CD4-positive, alpha-beta T cell treated with Interleukin-2 at 100 ng/mL for 4 hours (primary cell): ENCODE measurements around the gene LY86.
A peak's percentile ranks its signal among the peaks of the same experiment; 100 is the strongest.
"Not testable (repeated sequence)": the region's sequence is repeated elsewhere in the genome, so short reads cannot be mapped to it uniquely, and the experiment has no call there.

Experiments used
- DNase-seq: peaks from one replicate; pipeline ENCODE4 v3.0.0-alpha.2; 2020; ENCODE audit warnings: low spot score

LY86 gene

DNA sequence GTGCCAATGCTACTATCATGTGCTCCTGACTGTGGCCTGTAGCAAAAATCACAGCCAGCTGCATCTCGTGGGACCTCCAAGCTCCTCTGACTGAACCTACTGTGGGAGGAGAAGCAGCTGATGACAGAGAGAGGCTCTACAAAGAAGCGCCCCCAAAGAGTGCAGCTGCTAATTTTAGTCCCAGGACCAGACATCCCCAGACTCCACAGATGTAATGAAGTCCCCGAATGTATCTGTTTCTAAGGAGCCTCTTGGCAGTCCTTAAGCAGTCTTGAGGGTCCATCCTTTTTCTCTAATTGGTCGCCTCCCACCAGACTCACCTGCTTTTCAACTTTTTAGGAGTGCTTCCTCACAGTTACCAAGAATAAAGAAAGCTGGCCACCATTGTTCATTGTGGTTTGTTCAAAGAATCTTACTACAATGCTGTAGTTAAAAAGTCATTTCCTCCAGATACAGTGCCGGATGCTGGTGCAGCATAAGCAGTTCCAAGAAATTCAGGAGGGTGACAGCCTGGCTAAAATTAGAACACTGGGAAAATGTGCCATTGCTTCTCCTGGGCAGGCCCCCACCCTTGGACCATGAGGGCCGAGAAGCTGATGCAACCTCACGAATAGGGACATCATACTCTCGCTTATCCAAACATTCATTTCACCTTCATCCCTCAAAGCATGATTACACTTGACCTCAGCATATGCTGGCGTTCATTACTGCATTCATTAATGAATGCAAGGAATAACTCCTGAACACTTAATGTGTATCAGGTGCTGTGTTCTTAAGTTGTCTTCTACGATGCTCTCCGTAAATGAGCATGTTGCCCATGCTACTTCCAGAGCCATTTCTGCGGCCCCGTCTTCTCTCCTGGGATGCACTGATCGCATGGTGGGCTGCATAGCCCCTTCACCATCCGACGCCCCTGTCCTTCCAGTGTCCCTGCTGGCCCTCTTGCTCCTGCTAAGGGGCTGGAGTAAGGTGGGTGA, 66.4 kb downstream of the LY86 start:
- DNase-seq = peak; percentile 26

DNA sequence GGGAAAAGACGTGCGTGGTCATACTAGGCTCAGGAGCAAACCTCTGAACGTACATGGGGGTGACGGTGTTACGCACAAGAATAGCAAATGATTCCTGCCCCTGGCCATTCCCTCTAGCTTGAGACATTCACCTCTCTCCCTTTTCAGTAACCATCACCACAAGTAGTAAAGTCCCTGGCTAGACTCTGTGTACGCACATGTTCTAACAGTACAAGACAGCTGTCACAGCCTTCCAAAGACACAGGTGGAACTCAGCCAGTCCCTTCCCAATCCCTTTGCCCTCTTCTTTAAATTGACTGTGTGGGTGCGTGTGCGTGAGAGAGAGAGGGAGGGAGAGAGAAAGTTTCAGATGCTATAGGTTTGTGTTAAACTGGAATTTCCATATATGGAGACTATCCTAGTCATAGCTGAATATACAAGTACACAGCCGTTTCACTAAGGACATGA, 67.3 kb downstream of the LY86 start:
- DNase-seq = no peak

DNA sequence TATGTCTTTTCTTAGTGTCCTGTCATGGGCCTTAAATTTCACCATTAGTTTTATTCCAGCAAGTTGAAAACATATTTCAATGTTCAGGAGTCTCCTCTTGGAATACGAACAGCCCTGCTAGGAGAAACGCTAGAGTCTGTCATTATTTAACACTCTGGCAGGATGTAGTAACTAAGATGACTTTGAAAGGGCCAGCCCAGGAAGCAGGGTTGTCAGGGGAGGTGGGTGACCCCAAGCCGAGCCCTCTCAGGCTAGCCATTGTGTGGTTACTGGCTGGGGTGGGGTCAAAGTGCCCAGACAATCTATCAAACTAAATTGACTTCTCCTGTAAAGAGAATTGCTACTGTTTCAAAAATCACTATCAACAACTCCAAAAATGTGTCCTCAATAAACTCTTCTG, 67.8 kb downstream of the LY86 start:
- no peak for DNase-seq

DNA sequence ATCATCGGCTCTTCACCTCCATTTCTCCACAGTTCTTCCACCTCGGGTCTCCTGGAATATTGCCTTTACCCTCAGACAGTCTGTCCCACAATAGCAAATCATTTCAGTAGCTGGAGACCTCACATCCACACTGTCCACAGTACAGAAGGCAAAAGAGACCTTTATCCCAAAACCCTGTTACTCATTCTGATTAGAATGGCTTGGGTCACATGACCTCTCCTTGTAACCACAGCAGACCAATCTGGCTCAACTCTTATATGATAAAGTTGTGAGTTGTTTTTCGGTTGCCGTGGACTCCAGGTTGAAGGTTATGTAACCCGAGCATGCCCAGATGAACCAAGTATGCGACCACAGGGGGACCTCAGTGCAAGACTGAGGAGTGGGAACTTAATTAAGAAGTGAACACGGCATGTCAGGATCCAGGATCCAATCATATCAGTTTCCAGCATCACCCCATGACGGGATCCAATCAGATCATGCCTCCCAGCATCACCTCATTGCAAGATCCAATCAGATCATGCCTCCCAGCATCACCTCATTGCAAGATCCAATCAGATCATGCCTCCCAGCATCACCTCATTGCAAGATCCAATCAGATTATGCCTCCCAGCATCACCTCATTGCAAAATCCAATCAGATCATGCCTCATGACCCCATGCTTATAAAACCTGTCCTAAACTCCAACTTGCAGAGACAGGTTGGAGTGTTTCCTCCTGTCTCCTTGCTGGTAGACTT, 68.7 kb downstream of the LY86 start:
- no peak for DNase-seq

DNA sequence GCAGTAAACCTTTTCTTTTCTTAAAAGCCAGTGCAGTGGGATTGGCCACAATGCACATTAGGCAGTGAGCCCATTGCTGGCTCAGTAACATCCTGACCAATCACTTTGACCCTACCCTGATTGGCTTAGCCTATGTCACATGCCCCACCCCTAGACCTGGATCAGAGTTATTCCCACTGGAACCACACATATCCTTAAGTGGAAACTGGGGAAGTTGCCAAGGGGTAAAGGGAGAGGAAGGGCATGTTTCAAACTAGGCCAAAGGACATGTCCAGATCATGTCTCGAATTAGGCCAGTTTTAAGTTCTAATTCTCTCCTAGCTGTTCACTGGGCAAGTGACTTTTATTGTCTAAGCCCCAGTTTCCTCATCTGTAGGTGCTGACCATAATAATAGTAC, 69.3 kb downstream of the LY86 start:
- DNase-seq = no peak

DNA sequence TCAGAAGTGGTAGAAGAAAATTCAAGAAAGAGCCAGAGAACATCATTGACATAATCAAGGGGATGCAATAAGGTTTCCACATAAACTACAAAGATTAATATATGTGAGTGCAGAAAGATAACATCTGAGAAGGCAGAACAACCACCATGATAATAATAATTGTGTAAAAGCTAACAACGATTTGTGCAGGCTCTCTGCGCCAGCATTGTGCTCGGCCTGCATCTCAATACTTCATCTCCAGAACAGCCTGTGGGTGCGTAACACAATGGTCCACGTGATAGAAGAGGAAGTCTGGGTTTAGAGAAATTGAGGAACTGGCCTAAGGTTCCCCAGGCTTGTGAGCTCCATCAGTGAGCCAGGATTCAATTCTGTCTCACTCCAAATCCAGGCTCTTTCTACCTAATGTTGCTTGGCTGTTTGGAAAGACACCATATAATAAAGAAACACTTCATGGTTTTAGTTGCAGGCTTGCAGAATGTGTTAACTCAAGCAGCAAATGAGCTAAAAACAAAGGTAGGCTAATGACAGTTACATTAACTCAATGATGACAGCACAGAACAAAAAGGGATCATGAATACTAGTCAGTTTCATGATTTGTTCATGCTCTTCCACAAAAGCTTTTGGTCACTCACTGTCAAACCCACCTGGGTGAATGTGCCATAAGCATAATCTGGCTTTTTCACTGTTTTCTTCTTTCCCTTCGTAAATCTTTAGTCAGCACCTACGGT, 71.2 kb downstream of the LY86 start:
- no peak for DNase-seq

DNA sequence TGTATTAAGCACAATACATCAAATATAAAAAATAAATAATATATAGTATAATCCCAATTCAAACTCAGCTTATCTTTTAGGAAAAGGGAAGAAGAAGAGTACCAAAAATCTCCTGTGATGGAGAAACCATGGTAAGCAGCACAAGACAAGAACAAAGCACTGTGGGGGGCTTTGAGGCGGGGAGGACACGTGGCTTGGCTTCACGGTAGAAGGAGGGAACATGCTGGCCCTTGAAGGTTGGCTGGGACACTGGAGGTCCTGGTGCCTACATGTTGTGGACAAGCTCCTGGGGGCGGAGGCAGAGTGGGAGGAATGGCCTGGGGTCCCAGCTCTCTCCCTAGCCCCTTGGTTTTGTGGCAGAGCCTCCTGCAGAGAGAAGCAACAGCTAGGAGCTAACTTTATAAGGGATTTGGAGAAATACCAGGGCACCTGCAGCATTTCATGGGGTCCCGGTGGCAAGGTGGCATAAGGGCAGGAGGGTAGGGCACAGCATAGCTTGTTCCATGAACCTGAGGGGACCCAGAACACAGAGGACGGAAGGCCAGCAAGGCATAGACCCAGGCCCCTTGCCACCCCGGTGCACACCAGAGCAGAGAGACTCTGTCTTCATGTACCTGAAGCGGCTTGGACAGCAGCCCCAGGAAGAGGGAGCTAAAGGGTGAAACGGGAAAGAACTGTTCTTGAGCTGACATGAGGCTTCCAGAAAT, 72.0 kb downstream of the LY86 start:
- DNase-seq = no peak

DNA sequence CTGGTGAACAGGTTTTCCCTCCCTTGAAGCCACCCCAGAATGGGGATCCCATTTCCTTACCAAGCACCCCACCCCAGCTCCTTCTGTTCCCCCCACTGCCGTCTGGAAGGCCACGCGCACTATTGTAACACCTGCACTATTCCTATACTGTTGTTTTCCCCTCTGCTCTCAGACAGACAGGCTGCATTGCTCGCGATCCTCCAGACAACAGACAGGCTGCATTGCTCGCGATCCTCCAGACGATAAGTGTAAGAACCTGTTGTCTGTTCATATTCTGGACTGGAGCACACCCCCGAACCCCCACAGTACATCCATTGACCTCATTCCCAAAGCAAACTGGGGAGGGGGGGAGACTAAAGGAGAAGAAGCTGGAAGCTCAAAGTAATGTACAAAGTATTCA, 72.7 kb downstream of the LY86 start:
- no peak for DNase-seq

DNA sequence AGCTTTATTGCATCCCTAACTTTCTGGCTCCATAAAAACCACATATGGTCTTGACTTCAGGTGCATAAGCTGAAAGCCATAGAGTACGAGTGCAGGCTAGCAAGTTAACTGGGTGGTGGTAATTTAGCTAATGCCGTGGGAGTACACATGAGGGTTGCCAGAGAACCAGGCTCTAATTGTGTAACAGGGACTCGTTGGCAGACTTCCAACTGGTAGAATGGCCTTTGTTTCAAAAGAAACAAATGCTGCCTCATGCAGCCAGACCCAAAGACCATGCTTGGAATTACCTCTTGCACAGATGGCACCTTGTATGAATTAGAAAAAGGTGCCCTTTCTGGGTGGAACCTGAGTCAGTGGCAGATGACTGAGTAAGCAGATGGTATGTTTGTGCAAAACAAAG, 73.2 kb downstream of the LY86 start:
- no peak for DNase-seq

DNA sequence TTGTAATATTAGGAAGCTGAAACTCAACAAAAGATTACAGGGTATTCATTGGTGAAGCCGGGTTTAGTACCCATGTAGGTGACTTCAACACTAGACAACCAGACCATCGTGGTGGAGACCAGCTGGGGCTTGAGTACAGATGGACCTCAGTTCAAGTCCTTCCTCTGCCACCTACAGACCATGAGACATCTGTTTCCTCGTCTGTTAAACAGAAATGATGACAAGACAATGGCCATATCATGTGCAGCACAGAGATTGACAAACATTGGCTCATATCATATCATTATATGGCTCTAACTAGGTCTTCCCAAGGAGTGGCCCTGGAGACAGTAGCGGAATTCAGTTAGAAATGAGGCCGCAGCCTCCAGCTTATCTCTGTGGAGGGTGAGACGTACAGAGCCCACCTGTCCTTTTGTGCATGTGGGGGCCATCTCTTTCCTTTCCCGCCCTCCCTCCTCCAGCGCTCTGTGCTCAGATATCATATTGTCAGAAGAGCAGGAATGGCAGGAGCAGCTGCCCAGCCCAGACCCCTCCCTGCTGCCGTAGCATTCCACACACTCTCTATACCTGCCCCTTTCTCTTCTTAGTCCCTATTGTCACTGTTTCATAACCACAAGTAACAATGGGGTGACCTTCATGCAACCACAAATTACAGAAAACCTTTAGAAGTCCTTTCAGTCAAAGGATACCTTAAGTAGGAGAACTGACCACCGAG, 75.1 kb downstream of the LY86 start:
- DNase-seq = no peak

DNA sequence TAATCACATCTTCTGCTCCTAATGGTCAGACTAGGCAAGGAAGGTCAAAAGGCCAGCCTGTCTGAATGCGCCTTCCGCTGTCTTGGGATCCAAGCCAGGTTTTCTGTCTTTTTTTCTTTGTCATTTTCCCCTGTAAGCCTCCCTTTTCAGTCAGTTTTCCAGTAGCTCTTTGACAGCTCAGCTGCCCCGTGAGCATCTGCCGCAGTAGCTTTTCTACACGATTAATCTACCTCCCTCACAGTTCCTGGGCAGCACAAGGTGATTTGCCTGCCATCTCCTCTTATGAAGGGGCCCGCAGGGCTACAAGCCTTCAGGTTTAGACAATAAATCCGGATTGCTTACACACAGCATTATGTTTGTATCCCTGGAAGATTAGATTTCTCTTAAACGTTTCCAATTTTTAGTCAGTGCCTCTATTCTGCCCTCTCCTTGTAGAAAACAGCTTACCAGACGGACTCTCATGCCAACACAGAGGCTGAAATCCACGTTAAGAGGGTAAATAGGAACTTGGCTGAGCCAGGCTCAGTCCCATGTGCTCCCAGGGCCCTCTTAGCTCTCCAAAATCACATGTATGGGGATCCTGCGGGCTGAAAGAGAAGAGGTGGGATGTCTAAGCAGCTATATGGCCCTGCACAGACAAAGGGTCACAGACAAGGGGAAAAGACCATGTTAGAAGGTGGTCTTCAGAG, 77.2 kb downstream of the LY86 start:
- DNase-seq = no peak

DNA sequence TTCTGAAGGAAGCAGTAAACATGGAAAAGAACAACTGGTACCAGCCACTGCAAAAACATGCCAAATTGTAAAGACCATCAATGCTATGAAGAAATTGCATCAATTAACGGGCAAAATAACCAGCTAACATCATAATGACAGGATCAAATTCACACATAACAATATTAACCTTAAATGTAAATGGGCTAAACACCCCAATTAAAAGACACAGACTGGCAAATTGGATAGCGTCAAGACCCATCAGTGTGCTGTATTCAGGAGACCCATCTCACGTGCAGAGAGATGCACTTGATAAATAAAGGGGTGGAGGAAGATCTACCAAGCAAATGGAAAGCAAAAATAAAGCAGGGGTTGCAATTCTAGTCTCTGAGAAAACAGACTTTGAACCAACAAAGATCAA, 81.6 kb downstream of the LY86 start:
- not testable (repeated sequence) for DNase-seq

DNA sequence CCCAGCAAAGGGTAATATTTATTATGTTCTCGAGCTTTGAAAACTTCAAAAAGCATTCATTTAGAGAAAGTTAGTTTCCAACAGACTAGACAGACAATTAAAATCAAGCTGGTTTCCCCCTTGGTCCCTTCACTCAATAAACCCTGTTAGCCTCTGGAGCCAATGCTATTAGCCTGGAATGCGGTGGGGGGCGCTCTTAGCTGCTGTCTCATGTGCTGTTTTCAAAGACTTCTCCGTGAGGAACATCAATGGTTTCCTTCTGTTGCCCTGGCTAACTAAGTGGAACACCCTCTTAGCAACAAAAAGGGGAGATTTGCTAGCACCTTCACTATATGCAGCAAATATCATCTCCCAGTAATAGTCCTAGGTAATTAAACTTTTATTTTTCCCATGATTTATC, 86.4 kb downstream of the LY86 start:
- no peak for DNase-seq

DNA sequence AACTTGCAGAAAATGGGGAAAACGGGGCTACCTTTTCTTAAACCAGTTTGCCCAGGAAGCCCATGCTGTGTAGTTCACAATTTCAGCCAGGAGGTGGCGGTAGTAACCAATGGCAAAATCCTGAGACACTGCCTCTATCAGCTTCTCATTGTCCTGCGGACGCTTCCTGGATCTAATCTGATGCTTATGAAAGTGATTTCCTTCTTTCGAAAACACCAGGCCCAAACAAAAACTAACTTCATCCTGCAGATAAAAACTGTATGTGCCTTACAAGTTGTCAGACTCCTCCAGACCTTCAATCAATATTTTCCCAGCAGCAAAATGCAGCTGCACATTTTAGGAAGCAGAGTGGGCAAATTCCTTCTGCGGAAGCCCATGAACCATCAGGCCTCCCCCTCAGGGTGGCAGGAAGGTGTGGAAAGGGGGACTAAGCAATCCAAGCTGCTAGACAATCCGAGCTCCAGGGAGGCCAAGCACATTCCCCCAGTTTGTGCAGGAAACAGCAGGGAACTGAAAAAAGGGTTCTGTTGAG, 88.5 kb downstream of the LY86 start:
- DNase-seq = peak; percentile 79

DNA sequence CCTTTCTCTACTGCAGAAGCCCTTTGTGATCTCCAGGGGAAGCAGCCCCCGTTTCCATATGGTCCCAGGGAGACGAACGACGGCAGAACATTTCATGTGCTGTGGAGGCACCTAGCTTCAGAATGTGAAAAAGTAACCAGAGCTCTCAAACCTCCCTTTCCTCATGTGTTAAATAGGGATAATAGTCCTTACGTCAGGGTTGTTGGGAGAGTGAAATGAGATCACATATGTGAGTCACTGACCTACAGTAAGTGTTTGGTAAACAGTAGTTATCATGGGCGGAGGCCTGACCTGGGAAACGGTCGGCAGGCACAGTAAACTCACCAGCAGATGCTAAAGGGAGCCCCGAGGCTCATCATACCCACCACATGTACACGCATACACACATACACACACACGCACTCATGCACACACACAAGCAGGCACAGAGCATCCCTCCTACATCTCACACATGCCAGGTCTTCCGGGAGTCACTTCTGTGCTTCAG, 89.7 kb downstream of the LY86 start:
- no peak for DNase-seq

DNA sequence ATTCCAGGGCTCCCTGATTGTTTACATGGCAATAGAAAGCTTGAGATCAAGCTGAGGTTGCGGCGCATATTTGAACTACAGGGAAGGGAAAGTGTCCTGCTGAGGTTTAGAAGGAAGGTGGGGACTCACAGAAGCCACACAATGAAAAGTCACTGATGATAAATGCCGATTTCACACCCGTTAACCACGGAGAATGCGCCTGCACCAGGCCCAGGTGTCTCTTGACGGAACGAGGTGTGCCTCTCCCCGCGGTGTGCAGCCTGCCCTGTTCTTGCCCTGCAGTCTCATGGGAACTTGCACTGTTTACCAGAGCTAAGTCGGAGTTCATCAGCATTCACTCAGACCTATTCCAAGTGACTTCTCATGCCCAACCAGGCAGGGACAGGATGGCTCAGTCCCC, 90.3 kb downstream of the LY86 start:
- DNase-seq = no peak

DNA sequence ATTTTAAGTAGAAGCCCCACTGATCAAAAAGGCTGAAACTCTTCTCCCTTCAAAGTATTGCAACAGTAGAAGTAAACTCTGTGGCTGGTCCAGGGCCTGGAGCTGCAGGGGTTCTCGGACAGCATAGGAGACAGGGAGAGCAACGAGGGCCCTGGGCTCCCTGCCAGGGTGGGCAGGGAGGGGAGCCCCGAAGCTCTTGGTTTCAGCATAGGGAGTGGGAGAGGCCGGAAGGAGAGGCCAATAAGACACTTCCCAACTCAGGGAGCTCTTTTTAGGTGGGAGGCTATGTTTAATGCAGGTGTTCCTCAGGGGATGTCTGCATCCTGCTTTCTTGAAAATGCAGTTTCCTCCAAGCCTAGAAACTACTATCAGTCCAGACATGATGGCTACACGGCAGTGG, 91.1 kb downstream of the LY86 start:
- DNase-seq = no peak

DNA sequence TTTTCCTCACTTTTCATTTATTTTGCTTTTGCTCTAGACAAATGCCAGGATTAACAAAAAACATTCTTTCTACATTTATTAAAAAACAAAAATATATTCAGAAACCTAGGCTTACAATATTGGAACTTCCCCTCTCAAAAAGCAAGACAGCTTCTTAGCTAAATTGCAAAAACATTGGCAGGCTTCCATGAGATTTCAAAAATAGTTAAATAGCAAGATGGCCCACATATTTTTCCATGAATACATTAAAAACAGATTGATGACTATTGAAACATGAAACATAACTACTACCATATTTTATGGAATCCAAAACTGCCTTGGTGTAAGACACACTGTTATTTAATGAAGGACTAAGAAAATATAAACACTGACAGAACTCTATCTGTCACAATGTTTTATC, 92.0 kb downstream of the LY86 start:
- DNase-seq = no peak

DNA sequence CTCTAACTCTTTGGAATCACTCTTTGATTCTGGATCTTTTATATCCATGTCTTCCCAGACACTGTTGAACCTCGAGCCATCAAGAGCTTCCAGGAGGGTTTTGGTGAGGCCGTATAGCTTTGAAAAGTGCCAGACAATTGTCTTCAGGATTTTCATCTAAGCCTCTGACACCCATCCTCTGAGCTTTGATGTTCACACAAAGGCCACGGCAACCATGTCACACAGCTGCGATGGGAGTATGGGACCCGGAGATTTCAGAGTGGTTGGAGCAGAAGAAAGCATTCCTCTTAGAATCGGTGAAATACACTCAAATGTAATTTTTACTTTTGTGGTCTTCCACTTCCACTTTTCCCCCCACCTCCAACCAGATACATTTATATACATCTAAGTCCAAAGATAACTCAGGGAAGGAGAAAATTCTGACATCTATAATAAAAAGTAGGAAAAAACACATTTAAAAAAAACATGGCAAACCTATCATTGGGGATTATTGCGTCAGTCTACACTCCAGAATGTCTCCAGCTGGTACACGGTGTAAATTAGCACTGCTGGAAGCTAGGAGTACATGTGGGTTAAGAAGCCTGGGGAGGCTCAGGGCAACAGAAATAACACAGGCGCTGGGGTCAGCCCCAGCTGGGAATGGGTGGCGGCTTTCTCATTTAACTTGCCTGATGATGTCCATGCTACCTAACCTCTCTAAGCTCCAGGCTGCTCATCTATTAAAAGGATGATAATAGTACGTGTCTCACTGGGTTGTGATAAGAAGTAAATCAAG, 92.7 kb downstream of the LY86 start:
- no peak for DNase-seq
